Measurements from ENCODE around the gene AANAT.

The AANAT gene

GRCh38 chr17:76467809-76468633 is 618 bp downstream of the AANAT start:
- ATAC-seq (ENCODE audit: low read depth) = 0 out of 3 replicates have a peak, but pooled peaks have one; percentile 6
- Histone ChIP-seq H3K9me3 (ENCODE audit: severe bottlenecking) (no peaks in the 10 kb centered on the region), H3K36me3 (ENCODE audit: low read depth) (peaks cover 7% of the 10 kb centered on the region; the same call in 1 of the 2 replicates), H3K27ac (ENCODE audit: poor library complexity, severe bottlenecking) (no peak overlapping the region), H3K4me1 (ENCODE audit: insufficient read depth, poor library complexity, severe bottlenecking) (no peaks in the 10 kb centered on the region), H3K4me3 (ENCODE audit: severe bottlenecking) (no peak overlapping the region), H3K27me3 (ENCODE audit: insufficient read depth, poor library complexity, severe bottlenecking) (no peaks in the 10 kb centered on the region)
- no peak for TF ChIP-seq CTCF (IDR thresholded peaks at IDR 0.05; ENCODE audit: poor library complexity, severe bottlenecking)
- DNase-seq (ENCODE audit: low spot score) = no peak

DNA sequence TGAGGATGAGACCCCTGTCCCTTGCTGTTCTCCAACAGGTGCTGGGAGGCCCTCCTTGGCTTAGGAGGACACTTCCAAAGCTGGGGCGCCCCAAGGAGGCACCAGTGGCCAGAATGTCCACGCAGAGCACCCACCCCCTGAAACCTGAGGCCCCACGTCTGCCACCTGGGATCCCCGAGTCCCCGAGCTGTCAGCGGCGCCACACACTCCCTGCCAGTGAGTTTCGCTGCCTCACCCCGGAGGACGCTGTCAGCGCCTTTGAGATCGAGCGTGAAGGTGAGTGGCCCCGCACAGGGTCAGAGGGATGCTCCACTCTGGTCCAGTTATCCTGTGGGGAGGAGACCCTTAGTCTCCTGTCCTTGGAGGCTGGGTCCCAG is 1.2 kb downstream of the AANAT start:
- DNase-seq (ENCODE audit: low spot score) (no peak), ATAC-seq (ENCODE audit: low read depth) (no peak)
- Histone ChIP-seq H3K36me3 (ENCODE audit: low read depth) (peaks cover 13% of the 10 kb centered on the region; the same call in 1 of the 2 replicates), H3K9me3 (ENCODE audit: severe bottlenecking) (no peaks in the 10 kb centered on the region), H3K27ac (ENCODE audit: poor library complexity, severe bottlenecking) (no peak overlapping the region), H3K27me3 (ENCODE audit: insufficient read depth, poor library complexity, severe bottlenecking) (no peaks in the 10 kb centered on the region), H3K4me1 (ENCODE audit: insufficient read depth, poor library complexity, severe bottlenecking) (no peaks in the 10 kb centered on the region), H3K4me3 (ENCODE audit: severe bottlenecking) (no peak overlapping the region)
- TF ChIP-seq CTCF (IDR thresholded peaks at IDR 0.05; ENCODE audit: poor library complexity, severe bottlenecking) = no peak

DNA sequence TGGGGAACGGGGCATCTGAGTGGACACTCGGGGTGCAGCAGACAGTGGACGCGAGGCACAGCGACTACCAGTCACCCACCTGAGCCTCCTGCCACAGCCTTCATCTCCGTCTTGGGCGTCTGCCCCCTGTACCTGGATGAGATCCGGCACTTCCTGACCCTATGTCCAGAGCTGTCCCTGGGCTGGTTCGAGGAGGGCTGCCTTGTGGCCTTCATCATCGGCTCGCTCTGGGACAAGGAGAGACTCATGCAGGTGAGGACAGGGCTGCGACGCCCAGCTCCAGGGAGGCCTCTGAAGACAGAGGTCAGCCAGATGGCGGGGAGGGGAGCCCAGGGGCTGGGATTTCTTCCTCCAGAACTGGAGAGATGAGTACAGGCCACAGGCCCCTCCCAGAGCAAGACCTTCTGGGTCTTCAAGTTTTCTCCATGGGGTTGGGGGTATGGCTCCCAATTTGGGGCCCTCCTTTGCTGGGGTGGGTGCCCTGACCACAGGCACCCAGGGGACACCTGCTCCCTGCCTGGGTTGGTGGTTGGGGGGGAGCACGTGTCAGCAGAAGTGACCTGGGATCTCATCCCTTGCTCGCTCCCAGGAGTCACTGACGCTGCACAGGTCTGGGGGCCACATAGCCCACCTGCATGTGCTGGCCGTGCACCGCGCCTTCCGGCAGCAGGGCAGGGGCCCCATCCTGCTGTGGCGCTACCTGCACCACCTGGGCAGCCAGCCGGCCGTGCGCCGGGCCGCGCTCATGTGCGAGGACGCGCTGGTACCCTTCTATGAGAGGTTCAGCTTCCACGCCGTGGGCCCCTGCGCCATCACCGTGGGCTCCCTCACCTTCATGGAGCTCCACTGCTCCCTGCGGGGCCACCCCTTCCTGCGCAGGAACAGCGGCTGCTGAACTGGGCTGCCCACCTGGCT is 1.9 kb downstream of the AANAT start:
- DNase-seq (ENCODE audit: low spot score) (no peak), ATAC-seq (ENCODE audit: low read depth) (no peak)
- TF ChIP-seq CTCF (IDR thresholded peaks at IDR 0.05; ENCODE audit: poor library complexity, severe bottlenecking) = no peak
- Histone ChIP-seq H3K36me3 (ENCODE audit: low read depth) (peaks cover 20% of the 10 kb centered on the region; the same call in 1 of the 2 replicates), H3K4me3 (ENCODE audit: severe bottlenecking) (no peak overlapping the region), H3K27ac (ENCODE audit: poor library complexity, severe bottlenecking) (no peak overlapping the region), H3K4me1 (ENCODE audit: insufficient read depth, poor library complexity, severe bottlenecking) (no peaks in the 10 kb centered on the region), H3K9me3 (ENCODE audit: severe bottlenecking) (no peaks in the 10 kb centered on the region), H3K27me3 (ENCODE audit: insufficient read depth, poor library complexity, severe bottlenecking) (no peaks in the 10 kb centered on the region)

DNA sequence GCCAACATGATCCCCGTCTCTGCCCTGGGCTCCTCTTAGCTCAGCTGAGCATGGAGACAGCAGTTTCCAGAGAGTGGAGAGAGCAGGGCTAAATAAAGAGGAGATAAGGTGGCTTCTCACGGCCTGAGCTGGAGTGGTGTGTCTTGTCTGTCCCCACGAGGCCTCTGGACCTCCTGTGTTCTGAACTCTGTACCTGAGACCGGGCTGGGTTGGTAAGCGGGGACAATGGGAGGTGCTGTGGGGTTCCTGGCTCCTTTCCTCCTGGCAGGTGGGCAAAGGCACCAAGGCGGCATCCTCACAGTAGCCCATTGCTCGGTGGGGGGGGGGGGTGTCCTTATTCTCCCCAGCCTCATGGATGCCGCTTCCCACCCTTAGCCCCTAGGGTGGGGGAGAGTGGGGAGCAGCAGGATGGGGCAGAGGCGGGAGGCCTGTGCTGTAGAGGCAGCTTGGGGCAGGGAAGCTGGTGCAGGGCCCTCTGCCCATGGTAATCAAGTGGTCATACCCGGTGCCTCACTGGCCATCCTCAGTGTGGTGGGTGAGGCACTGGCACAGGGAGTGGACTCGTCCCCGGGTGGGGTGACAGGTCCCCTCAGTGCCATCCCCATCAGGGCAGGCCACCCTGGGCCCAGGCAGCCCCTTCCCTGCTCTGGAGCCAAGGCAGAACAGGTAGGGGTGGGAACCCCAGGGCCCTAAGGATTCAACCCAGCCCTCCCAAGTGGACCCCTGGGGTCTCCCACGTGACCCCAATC is 2.8 kb downstream of the AANAT start:
- TF ChIP-seq CTCF (IDR thresholded peaks at IDR 0.05; ENCODE audit: poor library complexity, severe bottlenecking) = no peak
- Histone ChIP-seq H3K9me3 (ENCODE audit: severe bottlenecking) (no peaks in the 10 kb centered on the region), H3K27ac (ENCODE audit: poor library complexity, severe bottlenecking) (no peak overlapping the region), H3K4me1 (ENCODE audit: insufficient read depth, poor library complexity, severe bottlenecking) (no peaks in the 10 kb centered on the region), H3K27me3 (ENCODE audit: insufficient read depth, poor library complexity, severe bottlenecking) (no peaks in the 10 kb centered on the region), H3K36me3 (ENCODE audit: low read depth) (peaks cover 21% of the 10 kb centered on the region; the same call in 1 of the 2 replicates), H3K4me3 (ENCODE audit: severe bottlenecking) (no peak overlapping the region)
- ATAC-seq (ENCODE audit: low read depth) (no peak), DNase-seq (ENCODE audit: low spot score) (no peak)

All from RWPE2 (cell line).